OCI-LY3 (cell line): Measurements from ENCODE around the gene ACAA1.

Source experiments
- H2AFZ ChIP-seq: fragments of 200-600, 300-600 bp; shearing (Covaris generic); 2 replicates; pipeline ENCODE4 v1.6.0; 2014; ENCODE audit warnings: antibody characterized with exemption, low read depth, low read length
- H3K27ac ChIP-seq: fragments of 200-600, 300-600 bp; sonication (generic); 2 replicates; pipeline ENCODE4 v1.5.1; 2014; ENCODE audit warnings: mild to moderate bottlenecking, low read length, moderate library complexity, mixed read lengths
- H3K27me3 ChIP-seq: fragments of 200-600, 300-600 bp; sonication (generic); 2 replicates; pipeline ENCODE4 v1.6.1; 2014; ENCODE audit warnings: low read depth, low read length, mixed read lengths
- H3K36me3 ChIP-seq: fragments of 200-600, 300-600 bp; sonication (generic); replicated peaks from 2 replicates; pipeline ENCODE3; 2014; ENCODE audit warnings: low read depth, low read length, mixed read lengths
- H3K4me1 ChIP-seq: fragments of 300-600, 200-600 bp; sonication (generic); 2 replicates; pipeline ENCODE4 v1.6.1; 2014; ENCODE audit warnings: low read length, mixed read lengths
- H3K4me2 ChIP-seq: fragments of 200-600, 300-600 bp; sonication (generic); 2 replicates; pipeline ENCODE4 v1.6.1; 2014; ENCODE audit warnings: low read length, mixed read lengths
- H3K4me3 ChIP-seq: fragments of 300-600, 200-600 bp; sonication (generic); 2 replicates; pipeline ENCODE4 v1.5.1; 2014; ENCODE audit warnings: antibody characterized with exemption, mild to moderate bottlenecking, low read length, moderate library complexity
- H3K79me2 ChIP-seq: fragments of 300-600, 200-600 bp; shearing (Covaris generic); 2 replicates; pipeline ENCODE4 v1.6.1; 2014; ENCODE audit warnings: mild to moderate bottlenecking, low read length, mixed read lengths
- H3K9ac ChIP-seq: fragments of 300-600, 200-600 bp; shearing (Covaris generic); 2 replicates; pipeline ENCODE4 v1.6.0; 2014; ENCODE audit warnings: mild to moderate bottlenecking, low read length, moderate library complexity
- H3K9me3 ChIP-seq: fragments of 200-600, 300-600 bp; shearing (Covaris generic); 2 replicates; pipeline ENCODE4 v1.6.1; 2014; ENCODE audit warnings: low read length, mixed read lengths; ENCODE audit not compliant: insufficient read depth
- H4K20me1 ChIP-seq: fragments of 200-600, 300-600 bp; sonication (generic); 2 replicates; pipeline ENCODE4 v1.6.1; 2016; ENCODE audit warnings: low read length, mixed read lengths; ENCODE audit not compliant: insufficient read depth
- CTCF ChIP-seq: fragments of 200-600, 300-600 bp; sonication (generic); IDR thresholded peaks from 2 replicates; pipeline ENCODE4 v1.5.1; 2014; ENCODE audit warnings: antibody characterized with exemption, low read length, low read depth
- EZH2phosphoT487 ChIP-seq: fragments of 200-600 bp; shearing (Covaris generic); IDR thresholded peaks from 2 replicates; pipeline ENCODE4 v1.6.1; 2018; ENCODE audit warnings: antibody characterized with exemption, mixed run types, low read depth

The ACAA1 gene

DNA sequence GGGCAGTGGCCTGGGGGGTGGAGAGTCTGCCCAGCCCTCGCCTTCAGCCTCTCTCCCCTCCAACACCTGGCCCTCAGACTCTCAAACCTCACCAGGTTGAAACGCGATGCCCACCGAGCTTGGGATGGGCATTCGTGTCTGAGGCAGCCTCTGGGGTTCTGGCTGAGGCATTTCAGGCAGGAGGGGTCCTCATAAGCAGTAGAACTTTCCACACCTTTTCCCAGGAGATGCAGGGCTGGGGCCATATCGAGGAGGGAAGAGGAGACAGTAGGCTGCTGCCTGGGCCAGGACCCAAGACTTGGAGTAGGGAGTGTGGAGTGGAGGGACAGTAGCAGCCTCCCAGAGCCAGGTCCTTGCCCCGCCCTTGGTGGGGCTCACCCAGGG, 24.6 kb downstream of the ACAA1 start:
- no peak for TF ChIP-seq EZH2phosphoT487
- no peak for TF ChIP-seq CTCF

DNA sequence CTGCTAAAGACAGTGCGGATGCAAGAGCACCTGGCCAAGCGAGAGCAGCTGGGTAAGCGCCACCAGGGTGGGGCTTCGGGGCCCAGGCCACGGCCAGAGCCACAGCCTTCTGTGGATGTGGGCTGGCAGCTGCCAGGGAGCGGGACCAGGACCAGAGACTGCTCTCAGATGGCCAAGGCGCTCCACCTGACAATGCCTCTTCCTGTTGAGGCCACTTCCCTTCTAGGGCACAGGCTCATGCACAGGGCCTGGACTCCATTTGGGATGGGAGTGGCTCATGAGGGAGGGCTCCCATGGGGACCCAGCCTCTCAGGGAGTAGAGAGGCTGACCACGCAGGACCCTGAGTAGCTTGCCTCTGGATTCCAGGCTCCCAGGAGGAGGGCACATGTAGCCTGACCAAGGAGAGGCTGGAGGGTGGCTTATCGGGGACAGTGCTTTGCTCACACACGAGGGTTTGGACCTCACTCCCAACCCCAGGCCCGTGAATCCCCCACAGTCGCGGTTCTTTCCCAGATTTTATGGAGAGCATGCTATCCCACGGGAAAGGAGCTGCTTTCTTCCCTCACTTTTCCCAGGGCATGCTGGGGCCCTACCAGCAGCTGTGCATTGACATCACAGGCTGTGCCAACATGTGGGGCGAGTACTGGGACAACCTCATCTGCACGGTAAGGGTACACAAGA, 25.1 kb downstream of the ACAA1 start:
- Histone ChIP-seq H3K27ac (no peak overlapping the region), H2AFZ (no peak overlapping the region), H3K27me3 (0 out of 2 replicates have a peak, but pooled peaks cover 3% of the 10 kb centered on the region), H3K9ac (no peak overlapping the region), H3K4me1 (peaks cover 22% of the 10 kb centered on the region), H3K4me3 (no peak overlapping the region), H4K20me1 (no peaks in the 10 kb centered on the region), H3K9me3 (no peaks in the 10 kb centered on the region), H3K36me3 (no peaks in the 10 kb centered on the region), H3K79me2 (no peaks in the 10 kb centered on the region), H3K4me2 (no peak overlapping the region)
- no peak for TF ChIP-seq EZH2phosphoT487
- no peak for TF ChIP-seq CTCF

More for the DNA sequence above, 24.6 kb downstream of the ACAA1 start:
- H3K9ac ChIP-seq: no peak overlapping the region
- H3K9me3 ChIP-seq: no peaks in the 10 kb centered on the region
- H2AFZ ChIP-seq: no peak overlapping the region
- no peak overlapping the region for H3K4me3 ChIP-seq
- 0 out of 2 replicates have a peak, but pooled peaks cover 3% of the 10 kb centered on the region for H3K27me3 ChIP-seq
- no peak overlapping the region for H3K27ac ChIP-seq
- H3K79me2 ChIP-seq: no peaks in the 10 kb centered on the region
- H3K4me1 ChIP-seq: peaks cover 22% of the 10 kb centered on the region
- no peak overlapping the region for H3K4me2 ChIP-seq
- no peaks in the 10 kb centered on the region for H3K36me3 ChIP-seq
- no peaks in the 10 kb centered on the region for H4K20me1 ChIP-seq

- Histone ChIP-seq H3K27ac (no peak overlapping the region), H2AFZ (no peak overlapping the region), H3K79me2 (no peaks in the 10 kb centered on the region), H3K9me3 (no peaks in the 10 kb centered on the region), H3K27me3 (0 out of 2 replicates have a peak, but pooled peaks cover 3% of the 10 kb centered on the region), H3K4me1 (peaks cover 18% of the 10 kb centered on the region), H3K4me2 (no peak overlapping the region), H4K20me1 (no peaks in the 10 kb centered on the region), H3K4me3 (no peak overlapping the region), H3K9ac (no peak overlapping the region), H3K36me3 (no peaks in the 10 kb centered on the region)
- TF ChIP-seq CTCF (no peak), EZH2phosphoT487 (no peak)
Measured at GRCh38 chr3:38111201-38111600, 25.7 kb downstream of the ACAA1 start.

DNA sequence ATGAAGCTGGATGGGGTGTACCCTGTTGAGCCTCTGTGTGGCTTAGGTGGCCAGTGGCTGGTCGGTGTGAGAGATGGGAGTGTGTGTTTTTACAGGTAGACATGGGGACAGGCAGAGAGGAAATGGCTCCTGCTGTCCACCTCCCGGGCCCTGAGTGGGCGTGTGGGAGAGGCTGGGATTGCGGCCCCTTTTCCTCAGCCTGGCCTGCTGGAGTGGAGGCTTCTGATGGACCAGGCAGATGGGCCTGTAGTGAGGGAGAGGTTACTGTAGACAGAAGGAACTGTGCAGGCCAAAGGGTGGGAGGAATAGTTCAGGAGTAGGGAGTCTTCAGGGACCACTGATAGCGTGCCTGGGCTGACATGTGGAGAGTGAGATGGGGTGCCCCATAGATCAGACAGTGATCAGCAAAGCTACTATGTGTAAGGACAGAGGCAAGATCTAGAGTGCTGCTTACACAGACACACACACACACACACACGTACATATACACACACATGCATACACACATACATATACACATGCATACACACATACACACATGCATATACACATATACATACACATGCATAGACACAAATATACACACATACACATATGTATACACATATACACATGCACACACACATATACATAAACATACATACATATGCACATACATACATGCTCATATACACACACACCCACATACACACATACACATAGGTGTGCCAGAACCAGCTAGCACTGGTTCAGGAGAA, 26.4 kb downstream of the ACAA1 start:
- Histone ChIP-seq H3K4me2 (no peak overlapping the region), H3K27me3 (0 out of 2 replicates have a peak, but pooled peaks cover 3% of the 10 kb centered on the region), H3K9ac (no peak overlapping the region), H4K20me1 (no peaks in the 10 kb centered on the region), H3K4me1 (peaks cover 11% of the 10 kb centered on the region), H3K4me3 (no peak overlapping the region), H3K27ac (no peak overlapping the region), H2AFZ (no peak overlapping the region), H3K9me3 (no peaks in the 10 kb centered on the region), H3K79me2 (no peaks in the 10 kb centered on the region), H3K36me3 (no peaks in the 10 kb centered on the region)
- TF ChIP-seq CTCF (no peak), EZH2phosphoT487 (no peak)
